Naive thymus-derived CD8-positive, alpha-beta T cell (primary cell): ENCODE results near the gene GPR176. TPM values are rescaled to one million over a fixed set of nuclear protein-coding genes. Genes with fewer than 3 reads are reported as not detected.

Experiments
- ATAC-seq, 2 donors: fragments of 150-1000 bp; cut with Tn5 transposase in 1 of 2; sonication (Bioruptor Pico), chemical (Tn5 transposase) in 1 of 2; 1 replicate in 1 of 2; 2 replicates in 1 of 2; pipeline ENCODE4 v1.10.0; 2021; ENCODE audit warnings: mild to moderate bottlenecking in 2 of 2, moderate library complexity in 2 of 2
- POLR2A ChIA-PET: fragments of 350-600 bp; sonication (Branson Sonifier 250); formaldehyde crosslinking; loops from one replicate; lab custom pipeline; 2021; ENCODE audit warnings: antibody characterized with exemption; lab: Charles Lee
- DNase-seq, 10 donors: peaks; one replicate each; pipeline versions ENCODE4 v3.0.0 to v3.0.0-alpha.2; 2020 to 2022
- H3K27ac Mint-ChIP-seq, 10 donors: one replicate each; pipeline ENCODE4 v1.8.0; 2020 to 2022; ENCODE audit warnings: mild to moderate bottlenecking in 10 of 10, mixed read lengths in 10 of 10, moderate library complexity in 4 of 10, inconsistent platforms in 1 of 10
- H3K27me3 Mint-ChIP-seq, 5 donors: one replicate each; pipeline ENCODE4 v1.8.0; 2021 to 2022; ENCODE audit warnings: mixed read lengths in 5 of 5
- H3K36me3 Mint-ChIP-seq, 3 donors: one replicate each; pipeline ENCODE4 v1.8.0; 2020 to 2022; ENCODE audit warnings: mixed read lengths in 3 of 3, mild to moderate bottlenecking in 2 of 3, inconsistent platforms in 1 of 3
- H3K4me1 Mint-ChIP-seq, 4 donors: one replicate each; pipeline ENCODE4 v1.8.0; 2021 to 2022; ENCODE audit warnings: mixed read lengths in 4 of 4
- H3K4me3 Mint-ChIP-seq, 10 donors: one replicate each; pipeline ENCODE4 v1.8.0; 2020 to 2022; ENCODE audit warnings: mild to moderate bottlenecking in 10 of 10, mixed read lengths in 10 of 10, moderate library complexity in 6 of 10, inconsistent platforms in 1 of 10
- H3K9me3 Mint-ChIP-seq, 9 donors: one replicate each; pipeline ENCODE4 v1.8.0; 2020 to 2022; ENCODE audit warnings: mixed read lengths in 9 of 9, mild to moderate bottlenecking in 3 of 9, inconsistent platforms in 1 of 9, moderate library complexity in 1 of 9
- polyA plus RNA-seq, 3 donors: library from polyadenylated mRNA; unstranded; fragments of 300-500 nt; fragmentation: Illumina TruSeq; gene quantifications; one replicate each; pipeline ENCODE4 v1.2.3, GENCODE V29; 2021
- total RNA-seq, 8 experiments: library from RNA in 2 of 8; stranded (reverse) in 2 of 8; gene quantifications; one replicate each; pipeline ENCODE4 v1.2.3 and lab custom pipeline; 2021 to 2026

Gene GPR176
- total and polyA plus RNA-seq, 5 experiments from 2014 or later, result not detected

DNA sequence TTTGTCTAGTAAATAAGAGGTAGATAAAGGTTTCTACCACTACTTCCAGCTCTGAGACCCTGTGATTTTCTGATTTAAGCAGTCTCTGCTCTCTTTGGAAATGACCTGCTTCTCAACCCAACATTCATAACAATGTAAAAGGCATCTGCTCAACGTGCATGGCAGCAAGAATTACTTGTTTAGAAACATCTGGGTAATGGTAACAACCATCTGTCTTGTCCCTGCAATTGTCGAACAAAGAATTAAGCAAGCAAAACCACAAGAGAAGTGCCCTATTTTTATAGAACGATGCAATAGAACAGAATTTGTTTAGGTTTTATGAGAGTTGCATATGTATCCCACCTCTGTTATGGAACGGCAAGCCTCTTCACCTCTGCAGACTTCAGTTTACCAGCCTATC is 130.3 kb downstream of the GPR176 start:
- Mint-ChIP-seq H3K4me3 (no peak overlapping the region), H3K27me3 (peaks cover 0 to 3% (median 0%) of the 10 kb centered on the region in 5 donors), H3K4me1 (peaks cover 7 to 24% (median 19%) of the 10 kb centered on the region in 4 donors), H3K9me3 (no peaks in the 10 kb centered on the region), H3K27ac (no peak overlapping the region), H3K36me3 (peaks cover 0 to 3% (median 0%) of the 10 kb centered on the region in 3 donors)
- DNase-seq (no peak), ATAC-seq (no peak)
- POLR2A ChIA-PET, result no interaction called here

DNA sequence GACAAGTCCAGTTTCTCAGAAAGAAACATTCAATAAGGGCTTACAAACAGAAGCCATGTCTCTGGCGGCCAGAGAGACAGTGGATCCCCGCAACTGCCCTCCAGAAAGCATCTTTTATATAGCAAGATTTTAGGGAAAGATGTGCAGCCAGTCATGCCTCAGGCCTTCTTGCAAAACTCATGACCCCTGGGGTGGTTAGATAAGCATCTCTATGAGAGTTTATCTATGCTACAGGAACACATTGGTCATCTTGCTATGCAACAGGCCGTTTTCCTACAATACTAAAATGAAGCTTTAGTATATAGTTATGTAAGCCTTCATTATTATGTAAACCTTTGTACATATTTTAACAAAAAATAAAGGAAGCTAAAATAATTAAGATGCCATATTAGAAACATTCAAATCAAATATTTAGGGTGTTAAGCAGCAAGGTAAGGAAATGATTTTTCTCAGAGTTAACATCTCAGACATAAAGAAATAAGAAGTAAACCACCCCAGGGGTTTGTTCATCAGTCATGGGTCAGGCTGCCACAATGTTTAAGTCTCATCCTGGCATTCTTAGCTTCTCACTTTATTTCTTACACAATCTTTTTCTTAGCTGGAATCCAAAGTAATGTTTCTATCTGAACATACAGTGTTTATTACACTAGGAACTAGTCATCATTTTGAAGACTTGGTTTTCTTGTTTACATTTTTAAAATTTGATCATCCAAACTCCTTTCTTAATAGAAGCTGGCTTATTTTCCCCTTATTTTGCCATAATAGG is 131.1 kb downstream of the GPR176 start:
- H3K4me1 Mint-ChIP-seq, result peaks cover 9 to 31% (median 26%) of the 10 kb centered on the region in 4 donors
- POLR2A ChIA-PET, result no interaction called here
- H3K27ac Mint-ChIP-seq, result peak overlapping the region in 4 of 10 donors; percentile 20 to 58 (median 45)
- no peaks in the 10 kb centered on the region for H3K9me3 Mint-ChIP-seq
- H3K36me3 Mint-ChIP-seq, result peaks cover 0 to 3% (median 0%) of the 10 kb centered on the region in 3 donors
- DNase-seq (no peak), ATAC-seq (no peak)
- H3K27me3 Mint-ChIP-seq, result no peaks in the 10 kb centered on the region
- no peak overlapping the region for H3K4me3 Mint-ChIP-seq

DNA sequence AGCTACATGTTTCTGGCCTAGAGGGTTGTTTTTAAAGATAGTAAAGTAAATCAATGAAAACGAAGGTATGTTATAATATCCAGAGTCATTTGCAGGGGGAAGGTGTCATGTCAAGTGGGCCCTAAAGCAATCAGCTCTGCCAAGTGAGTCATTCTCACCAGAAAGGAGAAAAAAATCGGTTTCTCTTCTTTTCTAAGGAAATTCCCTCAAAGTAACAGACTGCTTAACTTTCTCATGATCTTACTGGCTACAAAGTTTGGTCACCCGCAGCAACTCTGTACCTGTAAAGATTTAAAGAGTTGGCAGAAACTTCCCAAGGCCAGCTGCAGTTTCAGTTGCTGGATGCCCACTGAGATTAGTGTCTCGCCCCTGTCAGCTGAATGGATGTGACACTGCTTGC is 132.0 kb downstream of the GPR176 start:
- H3K4me3 Mint-ChIP-seq, result no peak overlapping the region
- no peak for ATAC-seq
- POLR2A ChIA-PET, result no interaction called here
- peaks cover 0 to 3% (median 0%) of the 10 kb centered on the region in 3 donors for H3K36me3 Mint-ChIP-seq
- no peak for DNase-seq
- H3K27me3 Mint-ChIP-seq, result no peaks in the 10 kb centered on the region
- H3K27ac Mint-ChIP-seq, result peak overlapping the region in 4 of 10 donors; percentile 19 to 58 (median 32)
- peaks cover 15 to 40% (median 34%) of the 10 kb centered on the region in 4 donors for H3K4me1 Mint-ChIP-seq
- H3K9me3 Mint-ChIP-seq, result no peaks in the 10 kb centered on the region

DNA sequence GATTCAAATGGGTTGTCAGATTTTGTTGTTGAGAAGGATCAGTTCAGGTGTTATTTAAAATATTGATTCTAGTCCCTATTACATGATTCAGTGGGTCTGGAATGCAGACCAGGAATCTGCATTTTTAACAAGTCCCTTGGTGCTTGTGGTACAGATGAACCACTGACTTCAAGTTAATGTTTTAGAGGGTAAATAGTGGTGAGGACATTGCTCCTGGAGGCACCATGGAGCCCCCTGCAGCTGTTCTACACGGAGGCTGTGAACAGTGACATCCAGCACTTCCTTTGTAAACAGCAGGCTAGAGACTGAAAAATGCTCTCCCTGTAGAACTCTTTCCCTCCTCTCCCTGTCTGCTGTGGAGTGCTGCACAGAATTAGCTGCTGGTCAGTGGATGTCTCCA is 132.6 kb downstream of the GPR176 start:
- H3K36me3 Mint-ChIP-seq, result peaks cover 0 to 3% (median 0%) of the 10 kb centered on the region in 3 donors
- H3K27ac Mint-ChIP-seq, result peak overlapping the region in 3 of 10 donors; percentile 19 to 46 (median 40)
- peaks cover 15 to 40% (median 36%) of the 10 kb centered on the region in 4 donors for H3K4me1 Mint-ChIP-seq
- H3K27me3 Mint-ChIP-seq, result no peaks in the 10 kb centered on the region
- no peak overlapping the region for H3K4me3 Mint-ChIP-seq
- DNase-seq, result no peak
- ATAC-seq, result no peak
- POLR2A ChIA-PET, result interaction anchor here (0.7 kb wide), 2 partner anchors 15 to 148 kb away, joined by 3 to 4 read pairs; no protein-coding TSS in a partner anchor
- no peaks in the 10 kb centered on the region for H3K9me3 Mint-ChIP-seq

DNA sequence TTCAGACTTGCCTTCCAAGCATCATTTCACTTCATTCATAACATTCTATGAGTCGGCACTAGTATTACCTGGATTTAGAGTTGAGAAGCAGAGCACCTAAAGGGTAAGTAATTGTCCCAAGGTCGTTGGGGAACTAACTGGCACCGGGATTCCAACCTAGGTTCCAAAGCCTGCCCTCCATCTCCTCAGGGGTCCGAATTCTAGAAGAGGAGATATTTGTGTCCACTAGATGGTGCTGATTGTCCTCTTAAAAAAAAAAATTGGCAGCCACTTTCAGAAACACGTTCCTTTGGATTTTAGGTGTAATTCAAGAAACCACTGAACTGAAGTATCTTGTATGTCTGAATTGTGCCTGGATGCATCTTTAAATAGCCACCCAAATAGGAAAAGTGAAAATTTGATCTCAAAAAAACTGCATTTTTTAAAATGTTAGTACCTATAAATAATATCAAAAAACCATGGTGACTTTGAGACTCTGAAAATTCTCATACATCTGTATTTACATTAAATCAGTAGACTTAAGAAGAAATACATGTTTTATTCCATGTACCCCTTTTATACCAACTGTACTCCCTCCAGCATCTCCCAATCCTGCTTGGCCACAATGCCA is 133.5 kb downstream of the GPR176 start:
- H3K4me3 Mint-ChIP-seq, result no peak overlapping the region
- no peaks in the 10 kb centered on the region for H3K27me3 Mint-ChIP-seq
- H3K27ac Mint-ChIP-seq, result peak overlapping the region in 7 of 10 donors; percentile 9 to 82 (median 39)
- DNase-seq (peak in 4 of 10 donors; percentile 4 to 51 (median 49)), ATAC-seq (no peak)
- H3K9me3 Mint-ChIP-seq, result no peaks in the 10 kb centered on the region
- POLR2A ChIA-PET, result interaction anchor here (0.7 kb wide), 1 partner anchor 149 kb away, joined by 4 read pairs; no protein-coding TSS in a partner anchor
- H3K4me1 Mint-ChIP-seq, result peaks cover 16 to 48% (median 45%) of the 10 kb centered on the region in 4 donors
- H3K36me3 Mint-ChIP-seq, result peaks cover 0 to 3% (median 0%) of the 10 kb centered on the region in 3 donors

DNA sequence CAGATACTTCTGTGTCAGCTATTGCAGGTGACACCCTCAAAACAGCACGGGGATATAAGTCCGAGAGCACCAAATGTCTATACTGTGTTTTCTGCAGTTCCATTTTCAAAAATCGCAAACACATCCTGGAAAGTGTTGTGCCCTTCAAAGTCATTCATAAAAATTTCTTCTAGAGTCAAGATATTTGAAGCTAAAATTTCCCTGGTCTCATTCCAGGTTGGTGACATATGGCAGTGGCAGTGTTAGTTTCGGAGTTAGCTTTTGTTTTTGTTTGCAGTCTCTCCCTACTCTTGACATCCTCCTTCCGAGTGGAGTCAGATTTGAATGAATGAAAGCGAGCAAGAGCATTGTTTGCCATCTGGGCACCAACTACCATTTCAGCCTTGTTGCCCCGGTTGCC is 134.2 kb downstream of the GPR176 start:
- H3K9me3 Mint-ChIP-seq, result no peaks in the 10 kb centered on the region
- POLR2A ChIA-PET, result no interaction called here
- peaks cover 0 to 3% (median 0%) of the 10 kb centered on the region in 3 donors for H3K36me3 Mint-ChIP-seq
- peak overlapping the region in 1 of 10 donors; percentile 65 for H3K4me3 Mint-ChIP-seq
- no peak for DNase-seq
- H3K27me3 Mint-ChIP-seq, result no peaks in the 10 kb centered on the region
- ATAC-seq, result no peak
- H3K4me1 Mint-ChIP-seq, result peaks cover 16 to 51% (median 48%) of the 10 kb centered on the region in 4 donors
- peak overlapping the region in 5 of 10 donors; percentile 6 to 74 (median 41) for H3K27ac Mint-ChIP-seq

DNA sequence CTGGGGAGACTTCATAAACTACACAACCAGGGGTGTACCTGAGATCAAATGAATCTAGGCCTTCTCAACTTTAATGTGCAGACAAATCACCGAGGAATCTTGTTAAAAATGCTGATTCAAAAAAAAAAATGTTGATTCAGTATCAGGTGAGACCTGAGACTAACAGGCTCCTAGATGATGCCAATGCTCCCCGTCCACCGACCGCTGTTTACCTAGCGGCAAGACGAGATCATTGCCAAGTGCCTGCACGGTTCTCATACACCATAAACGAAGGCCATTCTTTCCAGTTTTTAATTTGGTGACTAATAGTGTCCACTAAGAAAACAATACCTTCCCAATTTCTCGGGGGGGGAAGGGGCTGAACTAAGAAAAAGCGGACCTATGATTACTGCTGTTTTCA is 134.9 kb downstream of the GPR176 start:
- POLR2A ChIA-PET, result no interaction called here
- no peaks in the 10 kb centered on the region for H3K27me3 Mint-ChIP-seq
- no peaks in the 10 kb centered on the region for H3K9me3 Mint-ChIP-seq
- peaks cover 0 to 3% (median 0%) of the 10 kb centered on the region in 3 donors for H3K36me3 Mint-ChIP-seq
- DNase-seq (no peak), ATAC-seq (no peak)
- peak overlapping the region in 4 of 10 donors; percentile 54 to 69 (median 60) for H3K4me3 Mint-ChIP-seq
- H3K4me1 Mint-ChIP-seq, result peaks cover 16 to 49% (median 48%) of the 10 kb centered on the region in 4 donors
- peak overlapping the region in 4 of 10 donors; percentile 12 to 86 (median 81) for H3K27ac Mint-ChIP-seq

DNA sequence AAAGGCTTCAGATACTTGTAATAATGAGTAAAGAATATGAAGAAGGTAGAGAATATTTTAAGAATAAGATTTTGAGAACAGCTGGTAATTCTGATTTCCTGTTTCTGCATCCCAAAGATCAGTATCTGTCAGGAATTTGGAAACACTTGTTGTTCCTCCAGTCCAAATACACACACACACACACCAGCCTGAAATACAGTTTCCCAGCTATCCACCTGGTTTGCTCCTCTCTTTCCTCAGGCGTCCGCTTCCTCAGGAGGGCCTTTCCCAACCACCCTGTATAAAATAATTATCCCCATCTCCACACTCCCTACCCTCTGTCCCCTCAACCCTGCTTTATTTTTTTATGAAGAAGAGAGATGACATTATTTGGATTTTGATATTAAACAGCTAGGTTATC is 135.4 kb downstream of the GPR176 start:
- H3K4me3 Mint-ChIP-seq, result peak overlapping the region in 7 of 10 donors; percentile 20 to 69 (median 54)
- H3K4me1 Mint-ChIP-seq, result peaks cover 16 to 49% (median 48%) of the 10 kb centered on the region in 4 donors
- no peaks in the 10 kb centered on the region for H3K27me3 Mint-ChIP-seq
- peaks cover 0 to 3% (median 0%) of the 10 kb centered on the region in 3 donors for H3K36me3 Mint-ChIP-seq
- peak overlapping the region in 9 of 10 donors; percentile 8 to 89 (median 44) for H3K27ac Mint-ChIP-seq
- POLR2A ChIA-PET, result no interaction called here
- DNase-seq (no peak), ATAC-seq (no peak)
- H3K9me3 Mint-ChIP-seq, result no peaks in the 10 kb centered on the region

DNA sequence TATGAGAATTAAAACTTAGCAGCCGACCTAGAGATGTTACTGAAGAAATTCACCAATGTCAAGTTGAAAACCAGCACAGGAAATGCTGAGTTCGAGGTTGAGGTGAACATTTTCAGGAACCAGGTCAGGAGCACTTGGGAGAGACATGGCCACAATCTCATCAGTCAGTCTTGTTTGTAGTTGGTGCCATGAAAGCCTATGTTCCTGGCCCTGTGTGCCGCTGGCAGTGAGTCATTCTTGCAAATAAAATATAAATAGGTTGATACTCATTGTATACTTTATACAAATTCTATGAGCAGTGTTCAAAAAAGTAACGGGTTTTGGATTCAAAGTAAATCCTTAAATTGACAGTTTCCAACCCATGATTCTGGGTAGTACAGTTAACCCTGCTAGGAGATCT is 135.9 kb downstream of the GPR176 start:
- H3K4me1 Mint-ChIP-seq, result peaks cover 16 to 49% (median 48%) of the 10 kb centered on the region in 4 donors
- H3K36me3 Mint-ChIP-seq, result peaks cover 0 to 3% (median 0%) of the 10 kb centered on the region in 3 donors
- H3K9me3 Mint-ChIP-seq, result no peaks in the 10 kb centered on the region
- peak overlapping the region; percentile 71 to 97 (median 93) for H3K4me3 Mint-ChIP-seq
- DNase-seq (no peak), ATAC-seq (no peak)
- H3K27me3 Mint-ChIP-seq, result no peaks in the 10 kb centered on the region
- H3K27ac Mint-ChIP-seq, result peak overlapping the region in 9 of 10 donors; percentile 70 to 98 (median 88)
- POLR2A ChIA-PET, result no interaction called here

DNA sequence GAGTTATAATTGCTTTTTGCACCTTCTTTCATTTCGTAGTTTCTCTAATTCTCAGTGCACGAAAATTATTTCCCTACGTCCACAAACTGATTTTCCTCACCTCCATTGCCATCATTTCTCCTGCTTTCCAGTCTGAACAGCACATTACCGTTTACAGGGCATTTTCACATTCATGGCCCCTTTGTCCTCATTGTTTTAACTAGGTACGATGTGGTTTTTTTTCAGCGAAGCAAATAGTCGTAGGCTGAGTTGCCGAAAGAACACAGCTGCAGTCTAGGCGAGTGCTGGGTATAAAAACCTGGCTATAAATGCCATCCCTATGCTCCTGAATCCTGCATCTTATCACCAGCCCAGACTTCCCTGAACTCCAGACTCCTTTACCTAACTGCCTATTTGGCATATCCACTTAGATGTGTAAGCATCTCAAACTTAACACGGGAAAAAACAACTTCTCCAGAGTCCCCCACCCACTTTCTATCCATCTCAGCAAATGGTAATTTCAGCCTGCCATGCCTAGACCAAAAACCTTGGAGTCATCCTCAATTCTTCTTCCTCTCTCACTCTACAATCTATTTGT is 136.7 kb downstream of the GPR176 start:
- peak in 2 of 10 donors; percentile 19 to 20 for DNase-seq

DNA sequence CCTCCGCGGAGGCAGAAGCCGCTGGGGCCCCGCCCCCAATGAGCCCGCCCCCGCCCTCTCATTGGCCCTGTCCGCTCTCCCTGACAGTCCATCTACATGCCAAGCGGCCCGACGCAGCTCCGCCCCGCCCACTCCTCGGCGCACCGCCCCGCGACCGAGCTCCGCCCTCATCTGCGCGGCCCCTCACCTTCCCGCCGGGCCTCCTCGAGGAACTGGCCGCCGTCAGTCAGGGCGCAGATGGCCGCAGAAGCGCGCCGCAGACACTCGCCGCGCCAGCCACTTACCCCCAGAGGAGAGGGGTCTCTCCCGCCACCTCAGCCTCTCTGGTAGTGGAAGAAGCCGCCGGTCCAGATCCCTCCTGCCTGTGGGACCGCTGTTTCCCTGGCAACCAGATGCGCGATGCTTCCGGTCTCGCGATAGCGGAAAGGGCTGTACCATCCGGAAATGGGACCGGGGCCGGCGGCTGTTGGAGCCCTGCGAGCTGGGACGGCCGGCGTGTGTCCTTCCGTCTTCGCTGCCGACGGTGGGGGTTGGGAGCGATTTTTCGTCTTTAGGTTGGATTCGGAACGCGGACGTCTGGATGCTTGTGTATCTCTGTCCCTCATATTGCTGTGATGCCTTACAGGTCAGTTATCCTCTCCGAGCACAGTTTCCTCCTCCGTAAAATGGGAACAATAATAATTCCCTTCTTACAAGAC is 137.5 kb downstream of the GPR176 start, which contains the start of gene FSIP1:
Gene FSIP1 (minus strand): TSS at position 401 of the 698 bp plus-strand sequence. CDS start 6,317 bp downstream, outside the sequence.
- Mint-ChIP-seq H3K9me3 (no peaks in the 10 kb centered on the region), H3K4me1 (peaks cover 16 to 49% (median 46%) of the 10 kb centered on the region in 4 donors), H3K4me3 (peak within 1 kb of the TSS; percentile 71 to 97 (median 93)), H3K27ac (peak within 1 kb of the TSS; percentile 70 to 98 (median 88)), H3K27me3 (no peaks in the 10 kb centered on the region), H3K36me3 (peaks cover 0 to 3% (median 0%) of the 10 kb centered on the region in 3 donors)
- DNase-seq (peak; percentile 90 to 99 (median 94)), ATAC-seq (peak; percentile 97 to 98)
- POLR2A ChIA-PET, result interaction anchor here (0.5 to 1.4 kb wide), 6 partner anchors 8 to 1328 kb away, joined by 3 to 5 read pairs (median 4); partner anchors contain the start of genes BUB1B, FAM98B and PLCB2

More for the DNA sequence above, 136.7 kb downstream of the GPR176 start:
- H3K27ac Mint-ChIP-seq, result peak overlapping the region; percentile 70 to 98 (median 88)
- H3K27me3 Mint-ChIP-seq, result no peaks in the 10 kb centered on the region
- H3K36me3 Mint-ChIP-seq, result peaks cover 0 to 3% (median 0%) of the 10 kb centered on the region in 3 donors
- POLR2A ChIA-PET, result interaction anchor here (0.8 to 1.4 kb wide), 4 partner anchors 9 to 525 kb away, joined by 3 to 5 read pairs (median 4); partner anchors contain the start of genes BUB1B and PLCB2
- no peak for ATAC-seq
- H3K9me3 Mint-ChIP-seq, result no peaks in the 10 kb centered on the region
- H3K4me3 Mint-ChIP-seq, result peak overlapping the region; percentile 71 to 97 (median 93)
- peaks cover 16 to 49% (median 48%) of the 10 kb centered on the region in 4 donors for H3K4me1 Mint-ChIP-seq
